Uterus (tissue), 4 donors: ENCODE measurements around the gene IRF6. TPM values are rescaled to one million over a fixed set of nuclear protein-coding genes. Genes with fewer than 3 reads are reported as not detected.

Experiments
- DNase-seq, 2 donors: peaks; one replicate each; pipeline ENCODE4 v3.0.0-alpha.2; 2019 to 2020
- H3K27ac ChIP-seq, 2 donors: fragments of 200-600 bp; sonication (generic); 1 replicate in 1 of 2; 2 replicates in 1 of 2; pipeline ENCODE4 v1.5.1; 2016 to 2018
- H3K27me3 ChIP-seq, 2 donors: fragments of 200-600 bp; sonication (generic); one replicate each; pipeline ENCODE4 v1.5.1; 2018 to 2019; ENCODE audit warnings: control low read depth in 1 of 2
- H3K36me3 ChIP-seq, 2 donors: fragments of 200-600 bp; sonication (generic); one replicate each; pipeline ENCODE4 v1.5.1; 2019; ENCODE audit warnings: control low read depth in 1 of 2
- H3K4me1 ChIP-seq, 2 donors: fragments of 200-600 bp; sonication (generic); one replicate each; pipeline ENCODE4 v1.5.1; 2018 to 2019; ENCODE audit warnings: control low read depth in 1 of 2
- H3K4me3 ChIP-seq, 2 donors: fragments of 200-600 bp; sonication (generic); 1 replicate in 1 of 2; 2 replicates in 1 of 2; pipeline ENCODE4 v1.5.1; 2018 to 2019; ENCODE audit warnings: mild to moderate bottlenecking in 1 of 2
- H3K9me3 ChIP-seq, 2 donors: fragments of 200-600 bp; sonication (generic); one replicate each; pipeline ENCODE4 v1.5.1; 2019; ENCODE audit warnings: control low read depth in 1 of 2
- CTCF ChIP-seq, 4 experiments: fragments of 200-600 bp in 2 of 4; fragments of 450-650 bp in 2 of 4; sonication (generic) in 2 of 4; IDR thresholded peaks; one replicate each; pipeline ENCODE4 v1.5.1; 2016 to 2019; ENCODE audit warnings: antibody characterized with exemption in 4 of 4, mild to moderate bottlenecking in 2 of 4, moderate library complexity in 1 of 4
- POLR2A ChIP-seq, 2 donors: fragments of 450-650 bp; IDR thresholded peaks; one replicate each; pipeline ENCODE4 v1.6.1; 2016; ENCODE audit warnings: antibody characterized with exemption in 2 of 2, mild to moderate bottlenecking in 1 of 2, moderate library complexity in 1 of 2
- intact Hi-C: fragments of 100-400 bp; cut with DNase I; formaldehyde crosslinking; loops from one replicate; pipeline ENCODE4 v1.15.1; 2023; ENCODE audit warnings: low total_unique reads
- total RNA-seq, 4 donors: library from RNA; depleted of rRNA in 3 of 4; stranded (reverse); fragments of >200 nt in 3 of 4; gene quantifications; one replicate each; pipeline versions ENCODE4 v1.1.0 to v1.2.4, GENCODE V29; 2014 to 2023
- donor health status: DM: yes; HTN: yes; CAD: no.

Gene IRF6
- total RNA-seq, 4 donors from 2014 or later: 0.88 to 28.3 (median 4.0) TPM

- H3K4me3 ChIP-seq: no peak overlapping the region
- H3K27me3 ChIP-seq: no peaks in the 10 kb centered on the region
- H3K36me3 ChIP-seq: no peaks in the 10 kb centered on the region
- H3K27ac ChIP-seq: no peak overlapping the region
- H3K9me3 ChIP-seq: no peaks in the 10 kb centered on the region
- intact Hi-C loops: no loop called here
- peaks cover 0 to 5% of the 10 kb centered on the region in 2 donors for H3K4me1 ChIP-seq
- TF ChIP-seq POLR2A (IDR thresholded peaks at IDR 0.05) (no peak), CTCF (IDR thresholded peaks at IDR 0.05) (no peak)
- DNase-seq: no peak
Observed at GRCh38 chr1:209830722-209831121, 24.8 kb upstream of the IRF6 start.

GRCh38 chr1:209829716-209830115, 23.8 kb upstream of the IRF6 start:
- no peaks in the 10 kb centered on the region for H3K27me3 ChIP-seq
- no peaks in the 10 kb centered on the region for H3K36me3 ChIP-seq
- no peak for DNase-seq
- intact Hi-C loops: no loop called here
- no peak overlapping the region for H3K4me3 ChIP-seq
- H3K4me1 ChIP-seq: peaks cover 0 to 5% of the 10 kb centered on the region in 2 donors
- H3K27ac ChIP-seq: no peak overlapping the region
- no peaks in the 10 kb centered on the region for H3K9me3 ChIP-seq
- TF ChIP-seq POLR2A (IDR thresholded peaks at IDR 0.05): no peak
- no peak for TF ChIP-seq CTCF (IDR thresholded peaks at IDR 0.05)

- peak within 1 kb of the TSS; percentile 56 to 79 for H3K4me3 ChIP-seq
- intact Hi-C loops: no loop called here
- H3K27ac ChIP-seq: peak within 1 kb of the TSS; percentile 59 to 77
- H3K9me3 ChIP-seq: no peaks in the 10 kb centered on the region
- H3K4me1 ChIP-seq: peaks cover 0 to 5% of the 10 kb centered on the region in 2 donors
- H3K36me3 ChIP-seq: no peaks in the 10 kb centered on the region
- TF ChIP-seq POLR2A (IDR thresholded peaks at IDR 0.05) (peak in 1 of 2 donors; percentile 43), CTCF (IDR thresholded peaks at IDR 0.05) (peak; percentile 70 to 87 (median 78))
- H3K27me3 ChIP-seq: no peaks in the 10 kb centered on the region
- peak; percentile 92 to 95 for DNase-seq
Observed at GRCh38 chr1:209827384-209828262, 21.7 kb upstream of the IRF6 start, which contains the start of gene UTP25. UTP25 (plus strand) TSS chr1:209827972; CDS start chr1:209828064, 92 bp downstream.

GRCh38 chr1:209825591-209826434, 19.9 kb upstream of the IRF6 start:
- no peaks in the 10 kb centered on the region for H3K36me3 ChIP-seq
- peaks cover 0 to 5% of the 10 kb centered on the region in 2 donors for H3K4me1 ChIP-seq
- no peak for DNase-seq
- TF ChIP-seq CTCF (IDR thresholded peaks at IDR 0.05) (no peak), POLR2A (IDR thresholded peaks at IDR 0.05) (no peak)
- no peaks in the 10 kb centered on the region for H3K27me3 ChIP-seq
- H3K9me3 ChIP-seq: no peaks in the 10 kb centered on the region
- H3K27ac ChIP-seq: no peak overlapping the region
- H3K4me3 ChIP-seq: no peak overlapping the region
- intact Hi-C loops: no loop called here
